Astrocyte of the hippocampus (primary cell): Measurements from ENCODE around the gene TNNT2.

Source experiments
- DNase-seq: peaks from one replicate; pipeline ENCODE4 v3.0.0; 2011; ENCODE audit warnings: low read depth, low spot score

The TNNT2 gene

DNA sequence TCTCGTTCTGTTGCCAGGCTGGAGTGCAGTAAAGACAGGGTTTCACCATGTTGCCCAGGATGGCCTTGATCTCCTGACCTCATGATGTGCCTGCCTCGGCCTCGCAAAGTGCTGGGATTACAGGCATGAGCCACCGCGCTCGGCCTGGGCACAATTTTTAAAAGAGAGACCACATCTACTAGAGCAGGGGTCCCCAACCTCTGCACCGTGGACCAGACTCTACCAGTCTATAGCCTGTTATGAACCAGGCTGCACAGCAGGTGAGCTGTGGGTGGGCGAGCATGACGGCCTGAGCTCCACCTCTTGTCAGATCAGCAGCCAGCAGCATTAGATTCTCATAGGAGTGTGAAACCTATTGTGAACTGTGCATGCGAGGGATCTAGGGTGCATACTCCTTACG is 20.8 kb downstream of the TNNT2 start:
- DNase-seq: no peak

DNA sequence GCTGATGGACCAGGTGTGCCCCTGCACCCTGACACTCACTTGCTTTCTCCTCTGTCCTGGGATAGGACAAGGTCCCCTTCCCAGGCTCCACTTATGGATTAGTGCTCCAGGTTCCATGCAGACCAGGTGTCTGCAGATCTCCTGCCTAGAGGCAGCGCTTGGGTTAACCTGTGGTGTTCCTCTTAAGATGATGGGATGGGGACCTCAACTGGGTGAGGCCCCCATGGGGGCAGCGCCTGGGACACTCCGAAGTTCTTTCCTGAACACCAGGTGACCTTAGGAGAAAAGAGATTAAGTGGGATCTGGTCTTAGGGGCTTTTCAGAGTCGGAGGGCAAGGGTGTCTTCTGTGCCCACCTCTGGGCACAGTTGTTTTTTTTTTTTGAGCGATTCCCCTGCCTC is 21.2 kb downstream of the TNNT2 start:
- no peak for DNase-seq

DNA sequence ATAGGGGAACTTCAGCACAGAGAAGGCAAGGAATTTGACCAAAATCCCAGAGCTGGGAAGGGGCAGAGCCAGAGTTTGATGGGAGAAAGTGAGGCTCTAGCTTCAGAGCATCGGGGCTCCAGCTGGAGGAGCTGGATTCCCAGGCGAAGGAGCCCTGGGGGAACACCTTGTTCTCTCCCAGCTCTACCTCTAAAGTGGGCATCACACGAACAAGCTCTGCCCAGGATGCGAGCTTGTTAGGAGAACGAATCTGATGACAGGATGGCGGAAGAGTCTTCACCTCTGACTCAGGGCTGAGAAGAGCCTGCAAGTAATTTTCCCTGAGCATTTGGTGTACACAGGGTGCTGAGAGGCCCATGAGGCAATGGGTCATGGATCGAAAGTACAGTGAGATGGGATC is 22.0 kb downstream of the TNNT2 start:
- no peak for DNase-seq

DNA sequence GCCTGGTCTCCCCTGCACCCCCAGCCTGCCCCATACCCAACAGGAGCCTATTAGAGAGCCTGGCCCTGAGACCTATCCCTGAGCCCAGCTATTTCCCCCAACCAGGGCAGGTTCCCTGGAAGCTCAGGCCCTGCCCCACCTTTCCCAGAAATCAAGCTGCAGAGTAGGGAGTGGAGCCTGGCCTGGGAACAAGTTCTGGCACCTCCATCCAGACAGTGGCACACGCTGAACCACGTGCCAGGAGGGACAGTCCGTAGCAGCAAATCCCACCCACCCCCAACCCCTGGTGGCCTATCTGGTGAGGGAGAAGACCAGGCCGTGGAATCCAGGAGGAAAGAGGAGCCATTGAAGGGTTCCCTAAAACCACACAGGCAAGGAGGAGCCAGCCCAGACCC is 22.6 kb downstream of the TNNT2 start:
- DNase-seq: no peak

DNA sequence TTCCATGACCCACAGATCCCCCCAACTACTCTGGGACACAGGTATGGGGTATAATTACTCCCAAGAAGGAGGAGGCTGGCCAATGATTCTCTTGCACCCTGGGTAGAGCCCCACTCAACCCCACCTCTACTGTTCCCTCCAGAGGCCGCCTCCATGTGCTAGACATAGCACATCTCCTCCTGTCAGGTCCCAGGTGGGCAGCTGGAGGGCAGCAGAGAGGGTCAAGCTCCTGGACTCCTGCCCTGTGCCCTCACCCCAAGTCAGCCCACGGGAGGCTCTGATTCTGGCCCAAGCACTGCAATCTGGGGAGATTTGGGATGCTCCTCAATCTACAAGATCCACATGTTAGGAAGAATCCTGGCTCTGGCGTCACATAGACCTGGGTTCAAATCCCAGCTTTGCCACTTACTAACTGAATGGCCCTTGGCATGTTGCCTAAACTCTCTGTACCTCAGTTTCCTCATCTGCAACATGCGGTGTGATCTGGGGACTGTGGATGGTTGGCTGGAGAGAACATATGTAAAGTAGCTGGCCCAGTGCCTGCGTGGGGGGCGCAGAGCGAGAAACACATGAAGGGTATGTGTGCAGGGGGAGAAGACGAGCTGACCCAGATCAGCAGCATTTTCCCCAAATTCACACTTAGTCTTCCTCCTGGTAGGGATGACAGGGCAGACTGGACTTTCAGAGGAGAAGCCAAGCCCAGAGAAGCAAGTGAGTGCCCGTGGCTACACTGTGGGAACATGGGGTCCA is 23.2 kb downstream of the TNNT2 start:
- no peak for DNase-seq

DNA sequence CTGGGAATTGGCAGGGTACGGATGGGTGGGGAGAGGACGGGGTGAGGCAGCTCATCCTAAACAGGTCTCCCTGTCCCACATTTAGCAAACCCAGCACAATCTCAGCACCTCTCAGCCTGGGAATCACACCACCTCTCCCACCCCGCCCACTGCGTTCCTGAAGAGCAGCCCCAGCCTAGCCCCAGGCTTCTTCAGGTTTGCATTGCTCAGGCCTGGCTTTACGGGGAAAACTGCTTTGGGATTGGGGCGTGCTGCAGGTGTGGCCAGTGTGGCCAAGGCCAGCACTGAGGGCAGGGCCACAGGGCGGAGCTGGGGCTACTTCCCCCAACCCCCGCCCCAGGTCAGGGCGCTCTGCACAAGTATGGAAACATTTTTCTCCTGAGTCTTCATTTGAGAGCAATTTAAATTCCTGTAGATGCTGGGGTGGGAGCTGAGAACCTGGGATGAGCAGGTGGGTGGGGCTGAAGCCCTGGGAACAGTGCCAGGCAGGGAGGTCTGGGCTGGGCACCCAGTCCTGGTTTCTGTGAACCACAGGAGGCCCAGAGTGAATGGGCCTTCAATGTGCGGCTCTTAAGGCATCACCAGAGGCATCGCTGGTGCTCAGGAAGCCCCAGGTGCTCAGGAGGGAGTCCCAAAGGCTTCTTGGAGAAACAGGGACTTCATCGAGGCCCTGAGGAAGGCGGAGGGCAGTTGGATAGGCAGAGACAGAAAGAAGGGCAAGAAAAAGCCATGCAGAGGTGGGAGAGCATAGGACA is 24.1 kb downstream of the TNNT2 start:
- no peak for DNase-seq

DNA sequence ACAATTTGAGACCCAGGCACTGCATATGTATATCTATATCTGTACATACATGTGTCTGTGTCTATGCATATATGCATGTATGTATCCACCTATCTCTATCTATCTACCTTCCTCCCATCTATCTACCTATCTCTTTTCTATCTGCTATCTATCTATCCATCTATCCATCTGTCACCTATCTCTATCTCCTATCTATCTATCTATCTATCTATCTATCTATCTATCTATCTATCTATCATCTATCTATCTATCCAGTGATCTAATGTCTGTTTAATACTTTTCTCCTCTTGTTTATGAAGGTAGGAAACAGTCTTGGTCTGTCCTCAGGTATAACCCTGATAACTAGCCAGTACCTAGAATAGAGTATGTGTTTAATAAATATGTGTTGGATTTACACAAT is 25.9 kb downstream of the TNNT2 start:
- DNase-seq: no peak

DNA sequence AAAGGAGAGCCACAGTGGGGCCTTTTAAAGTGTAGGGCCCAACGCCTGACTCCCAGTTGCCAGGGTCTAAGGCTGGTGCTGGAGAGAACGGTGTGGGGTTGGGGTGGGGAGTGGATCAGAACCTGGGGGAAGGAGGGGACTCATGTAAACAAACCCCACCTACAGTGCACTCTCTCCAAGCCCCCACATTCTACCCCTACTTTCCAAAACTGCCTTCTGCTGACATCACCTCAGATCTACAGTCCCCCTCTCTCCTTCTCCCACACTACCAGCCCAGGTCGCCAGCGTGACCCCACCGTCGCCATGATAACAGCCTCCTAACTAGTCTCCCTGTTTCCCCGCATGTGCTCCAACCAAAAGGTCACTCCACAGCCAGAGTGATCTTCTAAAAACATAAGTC is 26.6 kb downstream of the TNNT2 start:
- no peak for DNase-seq

DNA sequence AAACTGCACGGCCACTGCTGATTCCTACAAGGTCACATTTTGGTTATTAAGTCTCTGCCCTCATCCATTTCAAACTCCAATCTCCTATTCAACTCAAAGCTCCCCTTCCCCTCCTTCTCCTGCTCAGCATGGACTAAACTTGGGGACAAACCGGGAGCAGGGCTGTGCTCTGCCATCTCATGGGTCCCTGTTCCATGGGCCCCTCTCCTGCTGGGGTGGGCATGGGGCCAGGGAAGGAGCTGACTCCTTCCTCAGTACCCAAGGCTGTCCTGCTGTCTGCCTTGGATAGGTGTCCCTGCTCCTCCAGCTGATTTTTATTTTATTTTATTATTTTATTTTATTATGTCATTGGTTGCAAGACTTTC is 27.1 kb downstream of the TNNT2 start:
- no peak for DNase-seq

DNA sequence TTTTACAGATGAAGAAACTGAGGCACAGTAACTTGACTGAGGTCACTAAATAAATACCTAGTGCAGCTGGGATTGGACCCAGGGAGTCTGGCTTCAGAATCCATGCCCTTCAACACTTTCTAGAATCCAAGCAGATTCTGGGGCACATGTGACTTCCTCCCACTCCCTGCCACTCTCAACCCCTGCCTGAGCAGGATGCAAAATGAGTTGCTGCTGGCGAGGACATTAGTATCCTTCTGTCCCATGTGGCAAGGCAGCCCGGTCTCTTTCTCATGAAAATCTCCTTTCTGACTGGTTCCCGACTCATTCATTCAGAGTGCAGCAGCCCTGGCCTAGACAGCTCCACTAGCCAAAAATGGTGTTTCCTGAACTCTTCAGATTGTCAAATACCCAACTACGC is 28.4 kb downstream of the TNNT2 start:
- no peak for DNase-seq

DNA sequence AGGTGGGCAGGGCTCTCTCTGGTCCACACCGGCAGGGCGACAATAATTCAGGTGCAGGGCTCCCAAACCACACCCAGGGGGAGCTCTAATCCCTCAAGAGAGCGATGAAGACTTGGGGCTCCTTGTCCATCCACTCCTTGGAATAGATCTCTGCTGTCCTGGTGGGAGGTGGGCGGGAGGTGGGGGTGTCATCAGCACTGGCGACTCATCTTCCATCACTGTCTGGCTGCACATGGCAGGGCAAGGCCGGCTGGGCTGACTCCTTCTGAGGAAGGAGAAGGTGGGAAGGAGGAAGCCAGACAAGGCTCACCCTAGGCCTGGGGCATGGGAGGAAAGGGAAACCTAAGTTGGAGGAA is 29.3 kb downstream of the TNNT2 start:
- DNase-seq: peak; percentile 52

DNA sequence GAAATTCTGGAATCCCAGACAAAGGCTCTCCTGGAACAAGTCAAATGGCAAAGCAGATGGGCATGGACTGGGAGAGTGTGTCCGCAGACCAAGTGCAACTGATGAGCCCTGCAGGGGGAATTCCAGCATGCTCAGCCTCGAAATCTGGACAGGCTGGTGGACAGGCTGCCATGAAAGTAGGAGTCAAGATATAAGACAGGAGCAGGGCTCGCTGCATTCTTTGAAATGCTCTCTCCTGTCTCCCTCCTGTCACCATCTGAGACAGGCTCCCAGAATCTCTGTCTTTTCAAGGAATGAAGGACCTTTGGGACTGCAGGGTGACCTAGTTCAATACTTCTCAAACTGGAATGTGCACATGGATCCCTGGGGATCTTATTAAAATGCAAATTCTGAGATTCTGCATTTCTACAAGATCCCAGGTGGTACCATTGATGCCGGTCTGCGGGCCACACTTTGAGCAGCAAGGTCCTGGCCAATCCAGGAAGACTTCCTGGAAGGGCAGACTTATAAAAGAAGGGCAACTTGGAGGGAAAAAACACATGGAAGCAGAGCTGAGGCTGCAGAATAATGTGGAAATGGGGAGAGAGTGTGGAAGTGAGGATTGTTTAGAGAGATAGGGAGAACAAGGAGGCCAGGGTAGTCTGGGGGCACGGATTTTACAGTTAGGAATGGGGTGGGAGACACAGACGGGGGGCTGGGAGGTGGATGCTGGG is 29.8 kb downstream of the TNNT2 start:
- no peak for DNase-seq

DNA sequence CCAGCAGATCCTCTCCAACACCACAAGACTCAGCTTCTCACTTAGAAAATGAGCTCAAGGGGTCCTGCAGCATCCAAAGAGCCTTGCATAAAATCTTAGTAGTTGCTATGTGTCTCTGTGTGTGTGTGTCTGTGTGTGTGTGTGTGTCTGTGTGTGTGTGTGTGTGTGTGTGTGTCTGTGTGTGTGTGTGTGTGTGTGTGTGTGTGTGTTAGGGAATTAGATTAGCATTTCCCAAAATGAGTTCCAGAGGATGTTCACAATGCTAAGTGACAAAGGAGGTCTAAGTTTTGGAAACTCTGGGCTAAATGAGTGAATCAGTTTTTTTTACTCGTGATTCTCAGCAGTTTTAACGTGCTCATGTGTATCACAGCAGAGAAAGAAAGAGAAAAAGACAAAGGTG is 30.5 kb downstream of the TNNT2 start:
- no peak for DNase-seq

DNA sequence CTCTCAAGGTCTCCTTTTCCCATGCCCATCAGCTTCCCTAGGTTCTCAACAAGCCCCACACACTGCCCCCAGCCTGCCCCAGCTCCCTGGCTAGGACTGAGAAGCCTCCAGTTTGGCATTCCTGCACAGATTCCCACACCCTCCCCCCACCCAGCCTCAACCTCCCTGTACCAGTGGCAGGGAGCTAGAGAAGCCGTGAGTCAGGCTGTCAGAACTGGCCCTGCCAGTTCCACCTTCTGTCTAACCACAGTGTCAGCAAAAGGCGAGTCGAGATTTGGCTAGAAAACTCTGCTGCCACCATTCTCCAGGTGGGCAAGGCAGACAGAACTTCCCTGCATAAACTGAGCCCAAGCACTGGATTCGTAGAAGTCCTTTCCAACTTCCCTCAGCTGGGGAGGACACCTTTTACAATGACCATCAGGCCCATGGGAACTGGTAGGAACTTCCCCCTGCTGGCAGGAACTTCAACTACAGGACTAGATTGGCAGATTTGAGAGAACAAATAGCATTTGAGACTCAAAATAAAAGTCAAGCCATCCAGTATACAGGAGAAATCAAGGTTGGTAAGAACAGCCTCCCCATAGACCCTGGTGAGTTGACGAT is 31.0 kb downstream of the TNNT2 start:
- DNase-seq: peak; percentile 60

DNA sequence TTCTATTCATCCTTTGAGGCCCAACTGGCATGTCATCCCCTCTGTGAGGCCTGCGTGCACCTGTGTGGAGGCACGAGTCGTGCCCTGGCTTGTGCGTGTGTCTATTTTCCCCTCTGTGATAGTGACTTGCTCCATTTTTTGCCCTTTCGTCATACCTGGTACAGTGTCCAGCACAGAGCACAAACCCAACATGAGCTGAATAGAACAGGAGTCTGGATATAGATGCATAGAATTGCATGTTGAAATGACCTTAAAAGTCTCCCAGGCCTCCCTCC is 32.5 kb downstream of the TNNT2 start:
- DNase-seq: no peak

DNA sequence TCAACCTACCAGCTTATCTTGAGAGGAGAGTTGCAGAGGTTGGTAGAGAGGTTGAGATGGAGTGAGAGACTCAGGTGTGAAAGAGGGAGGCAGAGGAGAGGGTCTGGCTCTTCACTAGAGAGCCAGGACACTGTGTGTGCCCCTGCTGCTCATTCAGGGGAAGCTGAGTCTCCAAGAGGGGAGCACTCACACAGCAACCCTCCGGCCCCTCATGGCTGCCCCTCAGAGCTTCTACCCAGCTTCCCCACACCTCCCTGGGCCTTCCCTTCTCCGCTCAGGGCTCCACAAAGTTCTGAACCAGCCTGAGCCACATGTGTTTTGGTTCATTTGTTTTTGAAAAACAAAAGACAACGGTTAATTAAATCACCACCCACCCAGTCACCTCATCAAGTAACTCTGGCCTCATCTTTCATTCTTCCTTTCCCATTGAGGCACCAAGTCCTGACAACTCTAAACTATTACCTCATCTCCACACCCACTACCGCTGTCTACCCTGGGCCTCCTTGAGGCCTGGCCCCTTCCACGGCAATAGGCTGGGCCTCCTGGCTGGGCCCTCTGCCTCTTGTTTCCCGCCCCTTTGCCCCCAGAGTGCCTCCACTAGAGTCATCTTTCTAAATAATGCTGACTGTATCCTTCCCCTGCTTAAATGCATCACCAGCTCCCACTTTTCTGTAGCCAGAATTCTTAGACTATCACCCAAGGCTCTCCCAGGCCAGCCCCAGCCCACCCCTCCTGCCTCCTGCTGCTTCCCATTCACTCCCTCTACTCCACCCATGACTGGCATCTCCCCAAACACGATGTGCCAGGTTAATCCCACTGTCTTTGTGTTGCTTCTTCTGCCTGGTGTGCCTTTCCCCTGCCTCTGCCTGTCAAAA is 33.0 kb downstream of the TNNT2 start:
- no peak for DNase-seq

DNA sequence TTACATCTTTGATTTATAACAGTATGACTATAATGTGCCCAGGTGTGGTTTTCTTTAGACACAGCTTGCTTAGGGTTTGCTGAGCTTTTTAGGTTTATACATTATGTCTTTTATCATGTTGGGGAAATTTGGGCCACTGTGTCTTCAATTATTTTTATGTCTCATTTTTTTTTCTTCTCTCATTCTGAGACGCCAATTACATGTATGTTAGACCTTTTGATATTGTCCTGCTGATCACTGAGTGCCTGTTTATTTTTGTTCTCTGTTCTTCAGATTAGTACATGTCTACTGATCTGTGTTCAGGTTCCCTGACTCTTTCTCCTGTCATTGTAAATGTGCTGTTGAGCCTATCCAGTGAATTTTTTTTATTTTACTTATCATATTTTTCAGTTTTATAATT is 36.1 kb downstream of the TNNT2 start:
- DNase-seq: no peak

DNA sequence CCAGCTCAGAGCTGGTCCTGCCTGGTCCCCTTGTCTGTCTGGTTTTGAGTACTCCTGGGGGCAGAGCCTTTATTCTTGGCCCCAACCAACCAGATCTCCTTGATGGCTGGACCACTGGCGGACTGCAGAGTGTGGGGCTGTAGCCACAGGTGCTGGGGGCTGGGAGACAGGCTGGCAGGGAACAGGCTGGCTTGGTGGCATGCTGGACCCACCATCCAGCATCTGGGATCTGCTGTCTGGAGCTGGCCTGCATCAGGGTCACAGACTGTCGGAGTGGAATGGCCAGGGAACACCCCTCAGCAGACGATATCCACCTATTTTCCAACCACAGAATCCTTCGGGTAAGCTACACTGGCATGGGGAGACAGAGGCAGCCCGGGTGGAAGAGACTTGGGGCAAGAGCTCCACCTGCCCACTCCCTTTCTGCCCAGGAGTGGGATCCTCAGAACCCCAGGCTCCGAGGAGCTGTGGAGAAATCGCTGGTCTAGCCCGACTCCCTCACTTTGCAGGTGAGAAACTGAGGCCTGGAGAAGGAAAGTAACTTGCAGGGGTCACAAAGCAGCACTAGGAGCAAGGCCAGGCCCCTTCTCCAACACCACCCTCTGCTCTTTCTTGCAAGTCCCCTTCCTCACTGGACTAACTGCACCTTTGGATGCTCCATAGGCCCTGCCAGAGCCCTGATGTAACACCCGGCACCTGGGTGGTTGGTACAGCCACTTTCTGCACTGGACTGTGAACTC is 40.6 kb downstream of the TNNT2 start:
- DNase-seq: no peak

DNA sequence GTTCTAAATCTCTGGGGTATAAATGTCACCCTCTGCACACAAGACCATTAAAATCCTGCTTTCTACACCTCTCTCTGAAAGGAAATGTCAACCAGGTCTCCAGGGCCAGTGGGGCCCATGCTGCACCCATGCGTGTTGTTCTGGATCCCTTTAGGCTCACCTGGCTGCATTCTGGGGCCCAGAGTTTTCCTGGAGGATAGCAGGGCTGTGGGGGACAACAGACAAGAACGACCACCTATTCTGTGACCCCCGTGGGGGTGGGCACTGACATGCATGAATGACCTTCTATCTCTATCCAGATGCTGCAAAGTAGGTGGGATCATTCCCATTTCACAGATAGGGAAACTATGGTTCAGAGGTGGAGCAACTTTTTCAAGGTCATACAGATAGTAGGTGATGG is 41.6 kb downstream of the TNNT2 start:
- no peak for DNase-seq

DNA sequence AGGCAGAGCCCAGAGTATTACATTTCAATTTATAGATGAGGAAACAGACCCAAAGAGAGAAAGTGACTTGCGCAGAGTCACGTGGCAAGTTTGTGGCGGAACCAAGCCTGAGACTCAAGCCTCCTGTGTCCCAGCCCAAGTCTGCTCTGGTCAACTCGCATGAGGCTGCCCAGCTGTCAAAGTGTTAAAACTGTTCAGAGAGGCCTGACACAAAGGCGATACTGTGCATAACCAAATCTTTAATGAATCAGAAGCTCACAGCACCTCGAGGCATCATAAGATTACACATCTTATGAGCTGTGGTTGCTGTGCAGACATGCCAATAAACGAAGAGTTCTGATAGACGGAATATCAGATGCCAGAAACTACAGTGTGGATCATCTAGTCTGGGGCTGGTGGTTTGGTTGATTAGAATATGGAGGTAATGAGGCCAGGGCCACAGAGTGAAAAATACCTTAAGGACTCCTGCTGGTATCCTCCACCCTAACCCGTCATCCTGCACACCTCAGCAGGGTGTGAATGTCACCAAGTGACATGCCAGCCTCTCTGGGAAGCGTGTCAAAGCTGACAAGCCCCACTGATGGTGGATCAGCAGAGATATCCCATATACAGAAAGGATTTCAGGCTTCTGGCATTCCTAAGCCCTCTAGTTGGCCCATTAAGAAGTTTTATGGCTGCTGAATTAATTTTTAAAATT is 42.2 kb downstream of the TNNT2 start:
- DNase-seq: no peak
